ENCODE results near the gene SIN3B.

SIN3B gene

DNA sequence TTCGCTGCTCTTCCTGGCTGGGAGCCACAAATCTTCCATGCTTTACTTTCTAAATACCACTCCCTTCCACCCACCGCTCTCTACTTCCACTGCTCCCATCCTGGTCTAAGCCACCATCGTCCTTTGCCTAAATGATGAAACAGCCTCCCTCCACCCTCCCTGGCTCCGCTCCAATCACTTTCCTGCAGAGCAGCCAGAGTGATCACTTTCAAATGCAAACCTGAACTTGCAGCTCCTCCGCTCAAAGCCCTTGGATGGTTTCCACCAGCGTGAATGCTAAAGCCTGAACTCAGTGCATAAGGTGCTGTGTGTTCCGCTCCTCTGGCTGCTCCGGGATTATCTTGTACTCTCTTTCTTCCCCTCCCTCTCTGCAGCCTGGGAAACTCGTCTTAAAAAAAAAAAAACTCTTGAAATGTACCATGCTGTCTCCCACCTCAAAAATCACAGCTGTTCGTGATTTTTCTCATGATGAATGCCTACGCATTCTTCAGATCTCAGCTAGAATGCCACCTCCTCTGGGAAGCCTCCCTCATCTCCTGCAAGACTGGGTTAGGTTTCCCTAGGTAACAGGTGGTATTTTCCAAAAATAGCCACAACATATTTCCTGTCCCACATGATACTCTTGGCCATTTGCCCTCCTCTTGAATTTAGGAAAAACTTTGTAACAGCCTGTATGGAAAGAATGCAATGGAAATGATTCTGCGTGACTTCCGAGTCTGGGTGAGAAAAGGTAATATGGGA, 3.7 kb upstream of the SIN3B start:
- DNase-seq (ENCODE audit: low spot score), result no peak

DNA sequence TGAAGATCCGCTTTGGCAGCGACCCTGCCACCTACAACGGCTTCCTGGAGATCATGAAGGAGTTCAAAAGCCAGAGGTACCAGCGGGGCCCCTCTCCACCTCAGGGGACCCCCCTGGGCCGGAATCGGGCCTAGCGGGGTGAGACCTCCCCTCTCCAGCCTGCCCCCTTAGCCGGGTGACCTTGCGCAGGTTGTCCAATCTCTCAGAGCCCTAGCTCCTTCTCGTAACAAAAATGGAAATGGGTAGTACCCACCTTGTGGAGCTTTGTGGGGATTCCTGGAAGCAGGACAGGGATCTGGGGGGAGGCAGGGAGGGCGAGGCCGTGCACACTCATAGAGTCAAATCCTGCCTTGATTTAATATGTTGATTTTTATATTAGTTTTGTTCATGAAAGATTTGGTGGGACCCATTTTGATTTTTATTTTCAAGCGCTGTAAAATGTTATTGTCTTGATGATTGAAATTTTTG, 658 bp downstream of the SIN3B start:
- DNase-seq (ENCODE audit: low spot score), result peak; percentile 11

DNA sequence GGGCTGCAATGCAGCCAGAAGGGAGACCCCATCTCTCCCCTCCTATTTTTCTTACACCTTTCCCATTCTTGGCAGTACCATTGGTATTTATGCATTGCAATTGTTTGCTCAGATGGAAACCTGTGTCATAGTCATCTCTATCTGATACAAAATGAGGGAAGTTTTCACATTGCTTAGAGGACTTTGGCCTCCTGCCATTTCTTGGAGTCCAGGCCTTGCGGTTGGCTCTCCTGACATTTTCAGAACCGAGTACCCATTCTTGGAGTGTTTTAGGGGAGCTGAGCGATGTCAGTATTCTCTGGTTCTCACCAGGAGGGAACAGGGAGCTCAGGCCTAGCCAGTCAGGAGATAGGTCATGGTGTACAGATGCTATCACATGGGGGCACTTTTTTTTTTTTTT, 1.5 kb downstream of the SIN3B start:
- no peak for DNase-seq (ENCODE audit: low spot score)

DNA sequence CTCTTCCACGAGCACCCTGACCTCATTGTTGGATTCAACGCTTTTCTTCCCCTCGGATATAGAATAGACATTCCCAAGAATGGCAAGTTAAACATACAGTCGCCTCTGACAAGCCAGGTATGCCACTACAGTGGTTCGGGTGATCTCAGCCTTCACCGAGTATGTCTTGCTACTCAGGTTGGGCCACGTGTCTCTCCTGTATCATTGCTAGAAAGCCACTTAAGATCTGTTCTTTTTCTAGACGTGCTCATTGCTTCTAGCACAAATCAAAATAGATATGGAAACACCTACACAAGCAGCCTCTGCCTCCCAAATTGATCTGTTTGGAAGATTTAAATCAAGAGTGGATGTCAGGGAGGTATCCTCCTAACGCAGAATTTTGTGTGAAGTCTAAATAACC, 2.3 kb downstream of the SIN3B start:
- no peak for DNase-seq (ENCODE audit: low spot score)

DNA sequence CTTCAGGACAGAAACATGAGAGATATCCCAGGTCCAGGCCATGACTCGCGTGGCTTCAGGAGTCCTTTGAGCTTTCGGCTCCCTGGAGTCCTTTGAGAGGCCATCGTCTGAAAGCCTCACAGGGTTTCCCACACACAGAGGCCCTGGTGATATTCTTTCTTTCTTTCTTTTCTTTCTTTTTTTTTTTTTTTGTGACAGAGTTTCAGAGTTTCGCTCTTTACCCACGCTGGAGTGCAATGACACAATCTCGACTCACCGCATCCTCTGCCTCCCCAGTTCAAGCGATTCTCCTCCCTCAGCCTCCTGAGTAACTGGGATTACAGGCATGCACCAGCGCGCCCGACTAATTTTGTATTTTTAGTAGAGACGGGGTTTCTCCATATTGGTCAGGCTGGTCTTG, 5.5 kb downstream of the SIN3B start:
- no peak for DNase-seq (ENCODE audit: low spot score)

DNA sequence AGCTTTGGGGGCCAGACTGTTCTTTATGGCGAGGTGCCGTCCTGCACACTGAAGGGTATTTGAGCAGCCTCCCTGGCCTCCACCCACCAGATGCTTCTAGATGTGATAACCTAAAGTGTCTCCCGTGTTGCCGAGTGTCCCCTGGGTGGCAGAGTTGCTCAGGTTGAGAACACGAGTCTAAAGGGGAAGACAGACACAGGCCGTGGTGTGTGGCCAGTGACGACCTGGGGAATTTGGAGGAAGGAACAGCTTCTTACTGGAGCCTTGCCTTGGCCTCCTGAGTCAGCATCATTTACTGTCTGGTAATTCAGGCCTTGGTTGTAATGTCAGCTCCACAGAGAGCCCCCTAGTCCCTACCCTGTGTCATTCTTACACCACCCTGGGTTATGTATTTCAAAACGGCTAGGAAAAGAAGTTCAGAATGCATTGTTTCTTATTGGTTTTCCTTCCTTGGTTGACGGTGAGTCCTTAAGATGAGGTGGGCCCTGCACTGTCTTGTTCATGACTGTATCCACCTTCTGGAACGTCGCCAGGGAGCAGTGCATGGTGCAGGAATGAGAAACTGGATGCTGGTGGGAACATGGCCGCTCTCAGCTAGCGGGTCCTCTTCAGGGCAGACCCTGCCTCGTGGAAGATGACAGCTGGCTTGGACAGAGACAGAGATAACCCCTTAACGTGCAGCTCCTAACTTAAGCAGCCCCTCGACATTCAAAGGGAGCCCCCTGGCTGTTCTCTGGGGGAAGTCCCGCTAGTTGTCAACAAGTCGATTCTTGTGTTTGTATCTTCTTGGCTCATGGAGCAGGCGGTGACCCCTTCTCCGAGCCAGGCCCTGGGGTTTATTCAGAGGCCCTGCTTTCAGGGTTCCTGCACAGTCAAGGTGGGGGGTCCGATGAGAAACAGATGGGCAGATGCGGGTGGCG, 7.2 kb downstream of the SIN3B start:
- peak; percentile 26 for DNase-seq (ENCODE audit: low spot score)

DNA sequence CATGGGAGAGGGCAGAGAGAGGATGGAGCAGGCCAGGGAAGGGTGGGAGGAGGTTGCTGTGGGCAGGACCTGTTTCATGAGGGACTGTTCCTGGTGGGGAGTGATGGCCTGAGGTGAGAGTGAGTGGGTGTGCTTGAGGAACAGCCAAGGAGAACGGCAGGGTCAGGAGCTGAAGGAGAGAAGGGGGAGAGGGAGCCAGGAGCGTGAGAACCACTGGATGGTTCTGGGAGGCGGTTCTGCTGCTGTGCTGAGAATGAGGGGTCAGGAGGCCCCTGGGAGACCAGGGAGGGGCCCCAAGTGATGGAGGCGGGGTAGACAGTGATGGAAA, 7.8 kb downstream of the SIN3B start:
- no peak for DNase-seq (ENCODE audit: low spot score)

DNA sequence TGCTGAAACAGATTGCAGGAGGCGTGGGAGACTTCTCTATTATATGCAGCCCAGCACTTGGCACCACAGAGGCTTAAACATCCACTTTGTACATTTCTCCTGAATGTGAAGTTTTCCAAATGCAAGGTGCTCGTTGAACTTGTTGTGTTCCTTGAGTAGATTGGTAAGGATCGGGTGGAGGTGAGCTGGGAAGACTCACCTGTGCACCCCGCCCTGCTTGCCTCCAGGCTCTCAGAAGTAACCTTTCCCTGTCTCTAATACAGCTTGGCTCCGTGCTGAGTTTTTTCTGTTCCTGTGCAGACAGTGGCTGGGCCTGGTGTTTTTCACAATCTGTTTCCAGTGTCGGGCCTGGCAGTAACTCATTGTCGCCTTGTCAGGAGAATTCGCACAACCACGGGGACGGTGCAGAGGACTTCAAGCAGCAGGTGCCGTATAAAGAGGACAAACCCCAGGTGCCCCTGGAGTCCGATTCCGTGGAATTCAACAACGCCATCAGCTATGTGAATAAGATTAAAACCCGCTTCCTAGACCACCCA, 12.3 kb downstream of the SIN3B start:
- no peak for DNase-seq (ENCODE audit: low spot score)

DNA sequence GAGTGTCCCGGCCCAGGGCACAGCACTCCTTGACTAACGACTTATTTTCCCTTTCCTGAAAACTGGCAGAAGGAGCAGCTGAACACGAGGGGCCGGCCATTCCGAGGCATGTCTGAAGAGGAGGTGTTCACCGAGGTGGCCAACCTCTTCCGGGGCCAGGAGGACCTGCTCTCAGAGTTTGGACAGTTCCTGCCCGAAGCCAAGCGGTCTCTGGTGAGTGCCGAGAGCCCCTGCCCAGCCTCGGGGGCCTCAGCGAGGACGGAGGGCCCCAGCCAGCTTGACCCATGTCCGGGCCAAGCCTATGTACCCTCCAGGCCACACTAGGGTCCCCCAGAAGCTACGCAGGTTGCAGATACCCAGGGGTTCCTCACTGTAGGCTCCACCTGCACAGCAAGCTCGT, 17.7 kb downstream of the SIN3B start:
- DNase-seq (ENCODE audit: low spot score), result no peak

DNA sequence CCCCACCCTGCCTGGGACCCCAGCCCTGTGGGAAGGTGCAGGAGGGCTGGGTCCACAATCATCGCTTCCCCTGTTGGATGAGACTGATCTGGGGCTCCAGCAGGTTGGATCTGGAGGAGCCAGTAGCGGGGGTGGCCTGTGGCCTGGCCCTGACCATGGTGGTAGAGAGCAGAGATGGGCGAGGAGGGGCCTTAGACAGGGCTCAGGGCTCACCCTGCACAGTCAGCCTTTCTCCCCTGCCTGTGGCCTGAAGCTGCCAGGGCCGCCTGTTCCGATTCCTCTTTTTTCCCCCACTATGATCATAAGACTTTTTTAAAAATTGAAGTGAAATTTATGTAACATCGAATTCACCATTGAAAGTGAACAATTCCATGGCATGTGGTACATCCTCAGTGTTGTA, 18.2 kb downstream of the SIN3B start:
- DNase-seq (ENCODE audit: low spot score), result no peak

DNA sequence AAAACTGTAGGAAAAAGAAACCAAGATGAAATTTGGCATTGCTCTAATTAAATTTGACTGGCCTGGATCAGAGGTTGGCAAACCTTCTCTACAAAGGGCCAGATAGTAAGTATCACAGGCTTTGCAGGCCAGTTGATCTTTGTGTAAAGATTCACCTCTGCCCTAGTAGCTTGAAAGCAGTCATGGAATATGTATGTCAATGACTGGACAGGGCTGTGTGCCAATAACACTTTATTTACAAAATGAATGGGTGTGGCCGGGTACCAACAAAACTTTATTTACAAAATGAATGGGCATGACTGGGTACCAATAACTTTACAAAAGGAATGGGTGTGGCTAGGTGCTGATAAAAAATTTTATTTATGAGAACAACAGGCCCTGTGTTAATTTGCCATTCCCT, 20.0 kb downstream of the SIN3B start:
- DNase-seq (ENCODE audit: low spot score), result no peak

DNA sequence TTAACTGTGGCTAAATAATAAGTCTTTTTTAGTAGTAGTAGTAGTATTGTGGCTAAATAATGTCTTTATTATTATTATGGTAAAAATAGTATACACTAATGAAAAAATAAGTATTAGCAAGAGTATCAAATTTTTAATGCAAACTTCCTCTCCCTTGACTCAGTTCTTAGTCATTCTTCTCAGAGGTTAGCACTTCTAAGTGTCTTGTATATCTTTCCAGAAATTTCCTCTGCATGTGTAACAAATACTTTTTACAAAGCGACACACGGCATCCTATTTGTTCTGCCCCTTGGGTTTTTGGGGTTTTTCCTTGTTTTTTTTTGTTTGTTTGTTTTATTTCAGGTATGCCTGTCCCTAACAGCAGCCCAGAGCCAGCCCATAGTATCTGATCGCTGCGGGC, 20.9 kb downstream of the SIN3B start:
- no peak for DNase-seq (ENCODE audit: low spot score)

DNA sequence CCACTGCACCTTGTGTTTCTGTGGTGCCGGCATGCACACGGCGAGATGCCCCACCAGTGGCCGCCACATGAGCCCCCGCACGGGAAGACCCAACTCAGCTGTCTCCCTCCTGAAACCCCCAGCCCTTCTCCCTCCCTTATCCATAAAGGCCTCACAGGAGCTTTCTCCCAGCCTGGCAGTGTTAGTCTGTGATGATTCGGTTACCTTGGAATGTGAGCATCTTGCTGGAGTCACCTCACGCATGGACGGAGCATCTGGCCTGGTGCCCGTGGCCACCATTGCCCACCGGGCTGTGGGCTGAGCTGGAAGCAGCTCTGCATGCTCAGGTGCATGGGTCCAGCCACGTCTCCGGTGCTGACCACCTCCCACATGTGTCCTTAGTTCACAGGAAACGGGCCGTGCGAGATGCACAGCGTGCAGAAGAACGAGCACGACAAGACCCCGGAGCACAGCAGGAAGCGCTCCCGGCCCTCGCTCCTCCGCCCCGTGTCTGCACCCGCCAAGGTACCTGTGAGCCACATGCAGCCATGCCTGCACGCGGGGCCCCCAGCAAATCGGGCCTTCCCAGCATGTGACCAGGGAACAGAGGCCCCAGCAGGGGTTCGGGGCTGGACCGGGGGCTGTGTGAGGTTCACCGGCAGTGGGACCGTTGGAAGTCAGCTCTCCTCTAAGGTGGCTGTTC, 22.0 kb downstream of the SIN3B start:
- no peak for DNase-seq (ENCODE audit: low spot score)

DNA sequence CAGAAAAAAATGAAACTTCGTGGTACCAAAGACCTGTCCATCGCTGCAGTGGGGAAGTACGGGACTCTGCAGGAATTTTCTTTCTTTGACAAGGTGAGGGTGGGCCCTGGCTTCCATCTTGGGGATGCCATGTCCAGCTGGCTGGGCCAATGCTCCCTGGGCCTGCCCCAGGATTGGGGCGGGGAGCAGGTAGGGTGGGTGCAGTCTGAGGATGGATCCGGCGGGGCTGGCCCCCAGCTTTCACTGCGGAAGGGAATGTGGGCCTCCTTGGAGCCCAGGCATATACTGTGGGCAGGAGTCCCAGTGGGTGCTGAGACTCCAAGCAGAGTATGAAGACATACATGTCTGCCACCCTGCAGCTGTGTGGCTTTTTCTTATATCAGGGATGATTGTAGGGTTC, 23.9 kb downstream of the SIN3B start:
- no peak for DNase-seq (ENCODE audit: low spot score)

DNA sequence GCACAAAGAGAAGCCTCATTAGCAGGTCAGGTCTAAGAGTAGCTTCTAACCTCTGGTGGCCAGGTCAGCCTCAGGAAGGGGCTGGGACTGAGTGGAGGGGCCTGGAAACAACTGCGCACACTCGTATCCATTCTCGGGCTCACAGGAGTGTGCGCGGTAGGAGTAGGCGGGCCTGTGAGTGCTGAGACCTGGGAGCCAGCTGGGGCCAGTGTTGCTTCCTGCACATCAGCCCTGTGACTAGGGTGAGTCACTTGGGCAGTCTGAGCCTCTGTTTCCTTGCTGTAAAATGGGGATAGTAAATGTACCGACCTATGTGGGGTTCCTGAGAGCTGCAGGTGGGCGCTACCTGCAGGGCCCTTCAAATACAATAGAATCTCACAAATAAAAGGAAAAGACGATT, 26.9 kb downstream of the SIN3B start:
- no peak for DNase-seq (ENCODE audit: low spot score)

DNA sequence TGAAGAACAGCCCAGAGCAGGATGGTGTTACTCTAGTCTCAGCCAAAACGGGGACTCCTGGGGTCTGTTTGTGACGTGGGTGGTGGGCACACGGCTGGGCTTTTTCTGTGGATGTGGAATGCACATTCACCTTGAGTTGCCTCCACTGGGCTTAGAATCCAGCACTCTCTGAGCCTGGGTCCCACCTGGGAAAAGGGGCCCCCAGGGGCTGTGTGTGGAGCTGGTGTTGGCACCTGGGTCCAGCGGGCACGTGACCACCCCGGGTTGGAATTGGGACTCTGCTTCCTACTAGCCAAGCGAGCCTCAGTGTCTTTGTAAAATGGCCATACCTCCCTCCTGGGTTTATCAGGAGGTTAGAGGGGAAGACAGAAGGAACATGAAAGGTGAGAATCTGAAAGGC, 30.4 kb downstream of the SIN3B start:
- DNase-seq (ENCODE audit: low spot score), result no peak

DNA sequence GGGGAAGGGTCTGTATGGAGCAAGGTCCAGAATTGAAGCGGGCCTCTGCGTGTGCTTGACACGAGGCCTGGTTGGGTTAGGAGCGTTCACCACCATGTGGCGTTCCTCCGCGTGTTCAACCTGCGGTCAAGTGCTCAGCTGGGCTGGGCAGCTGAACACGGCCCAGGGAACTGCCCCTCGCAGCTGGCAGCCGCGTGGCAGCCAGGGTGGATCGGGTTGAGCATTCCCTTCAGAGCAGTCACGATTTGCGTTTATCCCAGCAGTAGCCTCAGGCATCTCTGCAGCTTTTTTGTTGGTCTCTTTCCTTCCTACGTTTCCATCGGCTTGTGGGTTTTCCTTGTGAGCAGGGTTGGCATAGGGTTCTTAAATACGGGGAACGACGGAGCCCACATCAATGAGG, 30.9 kb downstream of the SIN3B start:
- no peak for DNase-seq (ENCODE audit: low spot score)

DNA sequence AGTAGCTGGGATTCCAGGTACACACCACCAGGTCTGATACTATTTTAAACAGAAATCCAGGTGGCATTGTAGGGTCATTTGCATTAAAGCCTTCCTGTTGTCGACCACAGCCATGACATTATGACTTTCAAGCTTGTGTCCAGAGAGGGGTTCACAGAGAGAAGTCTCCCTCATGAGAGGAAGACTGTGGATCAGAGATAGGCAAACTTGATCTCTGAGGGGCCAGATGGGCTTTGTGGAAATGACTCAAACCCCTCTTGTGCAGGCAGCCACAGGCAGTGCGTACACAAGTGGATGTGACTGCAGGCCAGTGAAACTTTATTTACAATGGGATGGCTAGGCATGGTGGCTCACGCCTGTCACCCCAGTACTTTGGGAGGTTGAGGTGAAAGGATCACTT, 31.8 kb downstream of the SIN3B start:
- no peak for DNase-seq (ENCODE audit: low spot score)

DNA sequence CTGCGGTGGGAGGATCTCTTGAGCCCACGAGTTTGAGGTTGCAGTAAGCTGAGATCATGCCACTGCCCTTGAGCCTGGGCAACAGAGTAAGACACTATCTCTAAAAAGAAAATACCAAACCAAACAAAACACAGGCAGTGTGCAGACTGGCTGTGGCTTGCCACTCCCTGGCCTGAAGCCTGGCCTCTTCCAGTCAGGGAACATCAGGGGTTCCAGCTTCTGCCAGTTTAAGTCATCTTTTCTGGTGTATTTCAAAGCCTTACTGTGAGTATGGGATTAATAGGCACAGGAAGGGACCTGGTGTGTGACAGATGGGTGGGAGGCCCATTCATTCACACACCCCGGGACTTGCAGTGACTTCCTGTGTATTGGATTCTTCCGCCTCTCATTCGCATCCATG, 32.6 kb downstream of the SIN3B start:
- DNase-seq (ENCODE audit: low spot score), result no peak

DNA sequence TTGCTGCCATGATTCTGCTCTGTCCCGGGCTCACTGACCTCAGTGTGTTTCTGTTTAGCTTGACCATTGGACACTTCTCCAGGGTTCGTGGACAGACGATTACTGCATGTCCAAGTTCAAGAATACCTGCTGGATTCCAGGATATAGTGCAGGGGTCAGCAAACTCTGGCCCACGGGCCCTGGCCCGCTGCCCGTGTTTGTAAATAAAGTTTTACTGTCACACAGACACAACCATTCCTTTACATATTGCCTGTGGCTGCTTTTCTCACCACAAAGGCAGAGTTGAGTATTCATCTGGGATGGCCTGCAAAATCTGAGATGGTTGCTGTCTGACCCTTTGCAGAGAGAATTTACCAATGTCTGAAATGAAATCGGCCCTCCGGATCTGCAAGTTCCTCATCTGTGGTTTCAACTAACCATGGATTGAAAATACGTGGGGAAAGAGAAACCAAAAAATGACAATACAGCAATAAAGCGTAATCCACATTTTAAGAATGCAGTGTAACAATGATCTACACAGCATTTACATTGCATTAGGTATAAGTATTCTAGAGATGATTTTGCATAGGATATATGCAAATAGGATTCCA, 33.7 kb downstream of the SIN3B start:
- no peak for DNase-seq (ENCODE audit: low spot score)

DNA sequence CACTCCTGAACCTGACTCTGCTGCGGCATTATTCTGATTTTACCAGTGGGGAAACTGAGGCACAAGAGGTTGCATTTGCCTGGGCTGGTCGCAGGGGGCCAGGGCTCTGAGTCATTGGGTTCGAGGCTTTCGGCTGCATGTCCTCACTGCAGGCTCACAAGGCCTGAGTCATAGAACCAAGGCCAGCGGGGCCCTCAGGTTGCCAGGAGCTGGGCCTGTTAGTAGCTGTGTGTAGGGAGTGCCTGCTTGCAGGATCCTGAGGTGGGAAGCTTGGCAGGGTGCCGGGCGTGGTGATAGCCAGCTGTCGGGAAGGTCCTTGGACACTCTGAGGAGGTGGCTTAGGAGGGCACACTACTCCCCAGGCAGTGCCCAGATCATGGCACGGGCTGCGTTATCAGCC, 38.0 kb downstream of the SIN3B start:
- no peak for DNase-seq (ENCODE audit: low spot score)

DNA sequence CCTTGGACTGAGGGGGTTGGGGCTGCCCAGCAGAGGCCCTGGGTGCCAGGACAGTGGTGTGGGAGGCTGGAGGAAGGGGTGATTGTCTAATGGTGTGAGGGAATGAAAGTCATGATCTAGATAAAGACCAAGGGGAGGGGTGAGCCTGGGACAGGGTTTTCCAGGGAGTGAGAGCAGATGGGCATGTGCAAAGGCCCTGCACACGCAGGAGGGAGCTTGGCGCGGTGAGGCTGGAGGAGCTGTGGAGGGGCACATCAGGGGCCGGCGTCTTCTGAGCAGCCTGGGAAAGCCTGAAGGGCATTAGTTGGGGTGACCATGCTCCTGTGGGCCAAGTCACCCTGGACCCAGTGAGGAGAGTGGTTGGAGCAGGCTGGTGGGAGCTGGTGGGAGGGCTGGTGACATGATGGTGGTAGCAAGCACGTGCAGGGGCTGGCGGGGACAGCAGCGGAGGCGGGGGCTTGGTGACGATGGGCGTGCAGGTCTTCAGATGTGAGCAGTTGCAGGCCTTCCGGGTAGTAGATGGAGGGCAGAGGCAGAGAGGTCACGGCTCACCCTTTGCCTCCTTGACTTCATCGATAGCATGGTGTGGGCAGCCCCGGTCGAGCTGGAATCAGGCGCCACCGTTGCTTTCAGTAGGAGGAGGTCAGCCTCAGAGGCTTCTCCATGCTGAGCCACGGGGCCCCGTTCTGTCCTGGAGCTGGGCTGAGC, 39.4 kb downstream of the SIN3B start:
- no peak for DNase-seq (ENCODE audit: low spot score)

Measured in NAMALWA (cell line).